Karpas-422 (cell line): ENCODE results near the gene EGLN2. TPM values are rescaled to one million over a fixed set of nuclear protein-coding genes. Genes with fewer than 3 reads are reported as not detected.
A peak's percentile ranks its signal among the peaks of the same experiment; 100 is the strongest.
"Not testable (repeated sequence)": the region's sequence is repeated elsewhere in the genome, so short reads cannot be mapped to it uniquely, and the experiment has no call there.

Experiments used
- DNase-seq: peaks from one replicate; pipeline ENCODE4 v3.0.0-alpha.2; 2015
- H2AFZ ChIP-seq: fragments of 200-600 bp; sonication (generic); 2 replicates; pipeline ENCODE4 v1.6.1; 2014; ENCODE audit warnings: antibody characterized with exemption, low read length, mixed read lengths
- H3K27ac ChIP-seq: fragments of 200-600 bp; sonication (generic); 2 replicates; pipeline ENCODE4 v1.5.1; 2014; ENCODE audit warnings: mild to moderate bottlenecking, low read length, moderate library complexity
- H3K27me3 ChIP-seq: fragments of 200-600 bp; sonication (generic); 2 replicates; pipeline ENCODE4 v1.6.1; 2014; ENCODE audit warnings: low read length, mixed read lengths
- H3K36me3 ChIP-seq: fragments of 200-600 bp; sonication (generic); 2 replicates; pipeline ENCODE4 v1.6.1; 2014; ENCODE audit warnings: low read length, mixed read lengths; ENCODE audit not compliant: insufficient read depth
- H3K4me1 ChIP-seq: fragments of 200-600 bp; sonication (generic); 2 replicates; pipeline ENCODE4 v1.6.1; 2014; ENCODE audit warnings: mild to moderate bottlenecking, low read length, mixed read lengths
- H3K4me2 ChIP-seq: fragments of 200-600 bp; sonication (generic); 2 replicates; pipeline ENCODE4 v1.6.1; 2014; ENCODE audit warnings: low read length, low read depth, mild to moderate bottlenecking; ENCODE audit not compliant: poor library complexity, severe bottlenecking
- H3K4me3 ChIP-seq: fragments of 200-600 bp; sonication (generic); 2 replicates; pipeline ENCODE4 v1.5.1; 2014; ENCODE audit warnings: mild to moderate bottlenecking, antibody characterized with exemption, low read length, mixed read lengths
- H3K79me2 ChIP-seq: fragments of 200-600 bp; sonication (generic); 2 replicates; pipeline ENCODE4 v1.6.1; 2014; ENCODE audit warnings: mild to moderate bottlenecking, low read length, mixed read lengths
- H3K9ac ChIP-seq: fragments of 200-600 bp; sonication (generic); 2 replicates; pipeline ENCODE4 v1.6.0; 2014; ENCODE audit warnings: low read length
- H3K9me2 ChIP-seq: fragments of 200-600 bp; sonication (generic), shearing (Covaris generic); replicated peaks from 2 replicates; pipeline ENCODE4 v1.6.0; 2014; ENCODE audit warnings: mild to moderate bottlenecking, low read length, moderate library complexity; ENCODE audit not compliant: insufficient read depth
- H3K9me3 ChIP-seq: fragments of 300-700, 200-600 bp; sonication (generic); 2 replicates; pipeline ENCODE4 v1.6.1; 2014; ENCODE audit warnings: low read length, mixed read lengths
- H4K20me1 ChIP-seq: fragments of 200-600 bp; sonication (generic); 2 replicates; pipeline ENCODE4 v1.6.1; 2014; ENCODE audit warnings: mild to moderate bottlenecking, antibody characterized with exemption, low read length, low read depth; ENCODE audit not compliant: insufficient read depth
- total RNA-seq: library from RNA; depleted of rRNA; stranded (reverse); fragments of >200 nt; shearing (Covaris generic); gene quantifications from 2 replicates; pipeline ENCODE4 v1.2.3, GENCODE V29; 2014; ENCODE audit warnings: low replicate concordance

EGLN2 gene
- total RNA-seq, 1 experiment from 2014 or later, result 49.4 TPM

DNA sequence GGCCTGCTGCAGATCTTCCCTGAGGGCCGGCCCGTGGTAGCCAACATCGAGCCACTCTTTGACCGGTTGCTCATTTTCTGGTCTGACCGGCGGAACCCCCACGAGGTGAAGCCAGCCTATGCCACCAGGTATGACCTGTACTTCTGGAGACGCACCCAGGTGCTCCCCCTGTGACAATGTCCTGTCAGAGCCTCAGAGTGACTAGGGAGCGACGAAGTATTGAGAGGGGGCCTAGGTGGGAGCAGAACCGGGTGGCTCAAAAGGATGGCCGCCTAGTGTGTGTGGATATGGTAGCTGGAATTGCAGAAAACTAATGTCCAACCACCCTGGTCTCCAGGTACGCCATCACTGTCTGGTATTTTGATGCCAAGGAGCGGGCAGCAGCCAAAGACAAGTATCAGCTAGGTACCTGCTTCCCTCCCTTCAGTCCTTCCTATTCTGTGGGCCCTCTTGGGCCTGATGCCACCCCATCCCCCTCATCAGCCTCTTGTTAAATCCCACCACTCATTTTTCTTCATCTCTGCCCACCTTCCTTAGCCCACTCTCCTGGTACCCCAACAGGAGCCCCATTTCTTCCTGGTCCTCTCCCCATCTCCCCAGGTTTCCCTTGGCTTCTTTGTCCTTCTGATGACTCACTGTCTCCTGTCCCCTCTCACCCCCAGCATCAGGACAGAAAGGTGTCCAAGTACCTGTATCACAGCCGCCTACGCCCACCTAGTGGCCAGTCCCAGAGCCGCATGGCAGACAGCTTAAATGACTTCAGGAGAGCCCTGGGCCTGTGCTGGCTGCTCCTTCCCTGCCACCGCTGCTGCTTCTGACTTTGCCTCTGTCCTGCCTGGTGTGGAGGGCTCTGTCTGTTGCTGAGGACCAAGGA lies 8.4 kb downstream of the EGLN2 start:
- no peak for DNase-seq
- peaks cover 39% of the 10 kb centered on the region for H3K79me2 ChIP-seq
- no peaks in the 10 kb centered on the region for H3K9me2 ChIP-seq
- peaks cover 4% of the 10 kb centered on the region; the same call in 1 of the 2 replicates for H3K36me3 ChIP-seq
- H3K27me3 ChIP-seq, result no peaks in the 10 kb centered on the region
- H3K4me3 ChIP-seq, result no peak overlapping the region
- no peak overlapping the region for H3K4me2 ChIP-seq
- no peak overlapping the region for H3K9ac ChIP-seq
- no peaks in the 10 kb centered on the region for H3K9me3 ChIP-seq
- peaks cover 49% of the 10 kb centered on the region for H3K4me1 ChIP-seq
- H4K20me1 ChIP-seq, result peaks cover 43% of the 10 kb centered on the region; the same call in 1 of the 2 replicates
- H2AFZ ChIP-seq, result no peak overlapping the region
- no peak overlapping the region for H3K27ac ChIP-seq

DNA sequence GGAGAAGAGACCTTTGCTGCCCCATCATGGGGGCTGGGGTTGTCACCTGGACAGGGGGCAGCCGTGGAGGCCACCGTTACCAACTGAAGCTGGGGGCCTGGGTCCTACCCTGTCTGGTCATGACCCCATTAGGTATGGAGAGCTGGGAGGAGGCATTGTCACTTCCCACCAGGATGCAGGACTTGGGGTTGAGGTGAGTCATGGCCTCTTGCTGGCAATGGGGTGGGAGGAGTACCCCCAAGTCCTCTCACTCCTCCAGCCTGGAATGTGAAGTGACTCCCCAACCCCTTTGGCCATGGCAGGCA lies 9.0 kb downstream of the EGLN2 start:
- no peak overlapping the region for H3K9ac ChIP-seq
- H3K4me1 ChIP-seq, result peaks cover 43% of the 10 kb centered on the region
- H3K9me2 ChIP-seq, result no peaks in the 10 kb centered on the region
- H3K27ac ChIP-seq, result no peak overlapping the region
- no peak overlapping the region for H2AFZ ChIP-seq
- H3K36me3 ChIP-seq, result peaks cover 4% of the 10 kb centered on the region; the same call in 1 of the 2 replicates
- DNase-seq, result no peak
- peaks cover 34% of the 10 kb centered on the region for H3K79me2 ChIP-seq
- H3K4me2 ChIP-seq, result no peak overlapping the region
- H3K9me3 ChIP-seq, result no peaks in the 10 kb centered on the region
- no peaks in the 10 kb centered on the region for H3K27me3 ChIP-seq
- peaks cover 38% of the 10 kb centered on the region; the same call in 1 of the 2 replicates for H4K20me1 ChIP-seq
- no peak overlapping the region for H3K4me3 ChIP-seq

DNA sequence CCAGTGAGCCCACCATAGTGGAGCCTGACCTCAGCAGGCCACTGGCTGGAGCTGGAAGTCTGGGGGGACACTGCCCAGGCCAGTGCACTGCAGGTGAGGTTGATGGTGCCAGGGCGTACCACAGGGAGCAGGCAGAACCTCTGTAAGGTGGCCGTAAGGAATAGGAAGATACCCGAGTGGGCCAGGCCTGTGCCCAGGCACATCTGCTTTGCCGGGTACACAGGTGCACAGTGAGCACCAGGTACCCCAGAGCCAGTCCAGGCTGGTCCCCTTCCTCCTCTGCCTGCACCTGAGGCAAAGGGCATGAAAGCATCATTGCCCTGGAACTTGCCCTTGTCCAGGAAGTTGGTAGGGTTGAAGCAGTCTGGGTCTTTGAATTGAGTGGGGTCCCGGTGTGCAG lies 9.5 kb downstream of the EGLN2 start:
- H3K27me3 ChIP-seq, result no peaks in the 10 kb centered on the region
- no peak overlapping the region for H2AFZ ChIP-seq
- no peaks in the 10 kb centered on the region for H3K9me3 ChIP-seq
- DNase-seq, result no peak
- no peak overlapping the region for H3K27ac ChIP-seq
- H4K20me1 ChIP-seq, result peaks cover 32% of the 10 kb centered on the region; the same call in 1 of the 2 replicates
- peaks cover 38% of the 10 kb centered on the region for H3K4me1 ChIP-seq
- peaks cover 28% of the 10 kb centered on the region for H3K79me2 ChIP-seq
- H3K4me2 ChIP-seq, result no peak overlapping the region
- no peaks in the 10 kb centered on the region for H3K9me2 ChIP-seq
- no peak overlapping the region for H3K4me3 ChIP-seq
- peaks cover 4% of the 10 kb centered on the region; the same call in 1 of the 2 replicates for H3K36me3 ChIP-seq
- H3K9ac ChIP-seq, result no peak overlapping the region

DNA sequence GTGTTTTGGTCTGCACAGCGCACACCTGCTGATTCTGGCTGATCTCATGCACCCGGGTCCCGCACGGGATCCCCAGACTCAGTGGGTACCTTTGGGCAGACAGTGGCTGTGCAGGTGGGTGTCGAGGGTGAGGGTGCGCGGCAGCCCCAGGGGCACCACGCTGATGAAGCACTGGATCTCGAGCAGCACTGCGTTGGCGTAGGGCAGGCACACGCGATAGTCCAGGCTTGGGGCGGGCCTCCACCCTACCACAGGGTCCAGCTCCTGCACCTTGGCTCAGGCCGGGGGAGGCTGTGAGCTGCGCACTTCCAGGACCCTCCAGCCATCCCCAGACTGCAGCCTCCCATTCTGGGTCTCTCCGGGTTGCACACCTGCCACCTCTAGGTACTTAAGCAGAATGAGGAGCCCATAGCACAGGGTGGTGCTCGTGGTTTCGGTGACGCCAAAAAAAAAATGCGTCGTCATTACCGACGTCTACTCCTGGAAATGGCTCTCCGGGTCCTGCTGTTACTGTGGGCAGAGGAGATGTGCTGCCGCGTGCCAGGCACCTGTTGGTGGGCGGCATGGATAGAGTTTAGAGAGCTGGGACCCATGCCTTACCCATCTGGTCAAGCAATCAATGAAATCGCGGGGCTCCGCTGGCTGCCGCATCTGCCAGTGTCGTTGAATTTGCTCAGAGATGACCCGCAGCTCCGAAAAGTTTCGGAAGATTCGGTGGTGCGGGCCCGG lies 10.5 kb downstream of the EGLN2 start:
- H3K36me3 ChIP-seq, result peaks cover 4% of the 10 kb centered on the region; the same call in 1 of the 2 replicates
- peaks cover 27% of the 10 kb centered on the region for H3K4me1 ChIP-seq

DNA sequence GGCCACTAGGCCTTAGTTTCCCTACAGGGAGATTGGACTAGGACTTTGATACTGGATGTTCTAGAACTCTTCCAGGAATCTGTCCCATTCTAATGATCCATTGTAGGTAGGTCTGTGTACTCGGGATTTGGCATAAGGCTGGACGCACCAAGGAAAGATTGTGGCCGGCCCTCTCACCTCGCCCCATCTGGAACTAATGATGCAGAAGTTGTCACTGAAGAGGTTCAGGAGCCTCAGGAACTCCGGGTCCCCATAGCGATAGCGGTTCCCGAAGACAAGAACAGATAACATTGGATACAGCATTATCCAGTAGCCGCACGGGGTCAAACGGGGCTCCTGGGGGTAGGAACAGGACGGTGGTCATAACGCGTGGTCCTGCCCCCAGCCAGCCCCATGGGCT lies 11.2 kb downstream of the EGLN2 start:
- H3K9ac ChIP-seq, result no peak overlapping the region
- no peaks in the 10 kb centered on the region for H3K9me2 ChIP-seq
- no peak overlapping the region for H2AFZ ChIP-seq
- H3K79me2 ChIP-seq, result peaks cover 12% of the 10 kb centered on the region
- H3K4me3 ChIP-seq, result no peak overlapping the region
- H3K27me3 ChIP-seq, result no peaks in the 10 kb centered on the region
- no peak for DNase-seq
- peaks cover 25% of the 10 kb centered on the region; the same call in 1 of the 2 replicates for H4K20me1 ChIP-seq
- no peak overlapping the region for H3K4me2 ChIP-seq
- no peak overlapping the region for H3K27ac ChIP-seq
- H3K36me3 ChIP-seq, result peaks cover 4% of the 10 kb centered on the region; the same call in 1 of the 2 replicates
- H3K9me3 ChIP-seq, result no peaks in the 10 kb centered on the region
- peaks cover 21% of the 10 kb centered on the region for H3K4me1 ChIP-seq

More for the DNA sequence above, 10.5 kb downstream of the EGLN2 start:
- no peak overlapping the region for H3K27ac ChIP-seq
- H4K20me1 ChIP-seq, result peaks cover 26% of the 10 kb centered on the region; the same call in 1 of the 2 replicates
- H3K4me2 ChIP-seq, result no peak overlapping the region
- DNase-seq, result no peak
- H3K9ac ChIP-seq, result no peak overlapping the region
- H2AFZ ChIP-seq, result no peak overlapping the region
- H3K9me2 ChIP-seq, result no peaks in the 10 kb centered on the region
- no peaks in the 10 kb centered on the region for H3K9me3 ChIP-seq
- peaks cover 18% of the 10 kb centered on the region for H3K79me2 ChIP-seq
- H3K27me3 ChIP-seq, result no peaks in the 10 kb centered on the region
- no peak overlapping the region for H3K4me3 ChIP-seq

DNA sequence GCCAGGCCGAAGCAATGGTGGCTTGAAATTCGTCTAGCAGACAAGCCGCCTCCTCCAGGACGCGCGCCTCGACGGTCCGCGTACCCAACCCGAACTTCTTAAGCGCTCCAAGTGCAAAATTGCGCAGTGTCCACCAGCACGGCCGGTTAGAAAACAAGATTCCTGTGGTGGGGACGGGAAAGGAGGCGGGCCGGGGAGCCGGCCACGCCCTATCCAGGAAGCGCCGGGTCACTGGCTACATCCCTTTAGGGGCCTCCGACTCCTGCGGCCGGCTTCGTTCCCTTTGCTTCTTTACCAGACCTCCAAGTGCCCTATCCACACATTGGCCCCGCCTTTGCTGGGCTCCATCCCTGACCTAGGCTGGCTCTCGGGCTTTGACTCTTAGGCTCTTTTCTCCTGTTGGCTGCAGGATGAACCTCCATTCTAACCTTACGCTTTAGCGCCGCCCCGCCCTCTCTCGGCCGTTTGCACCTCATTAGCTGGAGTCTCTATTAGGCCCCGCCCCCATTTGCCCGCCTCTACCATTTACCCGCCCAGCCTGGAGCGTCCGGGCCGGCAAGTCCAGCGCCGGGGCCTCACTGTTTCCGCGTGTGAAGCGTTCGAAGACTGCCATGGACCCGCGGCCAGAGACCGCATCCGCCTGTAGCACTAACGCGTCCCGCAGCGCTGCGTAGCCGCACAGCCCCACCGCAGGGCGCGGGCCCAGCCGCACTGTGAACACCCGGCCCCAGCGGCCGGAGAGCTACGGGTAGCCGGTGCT lies 11.8 kb downstream of the EGLN2 start:
- Histone ChIP-seq H4K20me1 (peaks cover 18% of the 10 kb centered on the region; the same call in 1 of the 2 replicates), H3K4me1 (peaks cover 14% of the 10 kb centered on the region), H3K4me3 (peak overlapping the region; percentile 31; the same call in 1 of the 2 replicates), H3K4me2 (peak overlapping the region; percentile 32)
- H3K9me3 ChIP-seq, H3K27ac ChIP-seq, H3K9me2 ChIP-seq, H3K79me2 ChIP-seq, H3K9ac ChIP-seq, H3K36me3 ChIP-seq, H3K27me3 ChIP-seq, H2AFZ ChIP-seq: not testable (repeated sequence)
- DNase-seq, result peak; percentile 62

DNA sequence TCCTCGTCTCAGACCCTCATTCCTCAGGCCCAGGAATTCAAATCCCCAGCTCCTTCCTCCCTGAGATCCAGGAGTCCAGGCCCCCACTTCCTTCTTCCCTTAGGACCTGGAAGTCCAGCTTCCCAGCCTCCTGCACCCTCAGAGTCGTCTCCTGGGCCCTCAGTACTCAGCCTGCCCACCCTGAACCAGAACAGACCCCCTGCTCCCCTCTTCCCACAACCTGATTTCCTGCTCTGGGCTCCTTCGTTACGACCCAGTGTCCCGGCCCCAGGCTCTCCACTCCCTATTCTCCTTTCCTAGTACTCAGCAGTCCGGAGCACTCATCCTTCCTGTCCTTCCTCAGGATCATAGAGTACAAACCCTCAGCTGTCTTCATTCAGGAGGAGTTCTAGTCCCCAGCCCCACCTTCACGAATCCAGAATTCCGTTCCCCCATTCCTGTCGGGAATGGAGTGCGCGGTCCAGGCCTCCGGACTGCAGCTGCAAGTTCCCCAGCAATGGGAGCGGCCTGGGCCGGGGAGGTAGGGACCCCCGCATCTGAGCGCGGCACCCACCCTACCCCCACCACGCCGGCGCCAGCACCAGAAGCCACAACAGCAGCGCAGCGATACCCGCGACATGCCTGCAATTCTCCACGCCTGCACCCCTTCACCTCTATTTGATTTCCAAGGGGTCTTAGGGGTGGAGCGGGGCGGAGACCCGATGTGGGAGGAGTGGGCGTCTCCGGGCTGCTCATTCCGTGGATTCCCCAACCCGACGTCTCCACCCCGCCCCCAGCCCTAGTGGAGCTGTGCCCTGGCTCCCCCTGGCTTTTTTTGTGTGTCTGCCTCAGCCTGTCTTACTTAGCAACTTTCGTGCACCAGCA lies 12.7 kb downstream of the EGLN2 start:
- H3K9me3 ChIP-seq, result no peaks in the 10 kb centered on the region
- H3K9me2 ChIP-seq, result no peaks in the 10 kb centered on the region
- no peaks in the 10 kb centered on the region; the same call in 1 of the 2 replicates for H3K79me2 ChIP-seq
- peak overlapping the region; percentile 23 for H3K4me2 ChIP-seq
- no peak overlapping the region for H3K9ac ChIP-seq
- no peak overlapping the region for H3K4me3 ChIP-seq
- no peak overlapping the region for H3K27ac ChIP-seq
- peaks cover 6% of the 10 kb centered on the region for H3K4me1 ChIP-seq
- no peaks in the 10 kb centered on the region for H3K27me3 ChIP-seq
- no peak overlapping the region for H2AFZ ChIP-seq
- DNase-seq, result no peak
- peaks cover 16% of the 10 kb centered on the region; the same call in 1 of the 2 replicates for H4K20me1 ChIP-seq
- peaks cover 4% of the 10 kb centered on the region; the same call in 1 of the 2 replicates for H3K36me3 ChIP-seq
